WTC11 (cell line): ENCODE measurements around the gene EHBP1L1.
A peak's percentile ranks its signal among the peaks of the same experiment; 100 is the strongest.

ENCODE experiments used
- ATF6 ChIP-seq: sonication (generic); formaldehyde crosslinking; IDR thresholded peaks from 2 replicates; pipeline ENCODE4 v1.8.1; 2023; ENCODE audit warnings: mild to moderate bottlenecking, missing genetic modification reagents
- CBFB ChIP-seq: sonication (generic); formaldehyde crosslinking; IDR thresholded peaks from 2 replicates; pipeline ENCODE4 v1.8.1; 2022; ENCODE audit warnings: mild to moderate bottlenecking, low read depth, missing genetic modification reagents
- CTCF ChIP-seq: fragments of 200-600 bp; IDR thresholded peaks from 2 replicates; pipeline ENCODE4 v1.8.0; 2022; ENCODE audit warnings: antibody characterized with exemption
- E2F5 ChIP-seq: sonication (generic); formaldehyde crosslinking; IDR thresholded peaks from 2 replicates; pipeline ENCODE4 v1.8.1; 2022; ENCODE audit warnings: mild to moderate bottlenecking, moderate library complexity, missing genetic modification reagents
- ESRRA ChIP-seq: sonication (generic); formaldehyde crosslinking; IDR thresholded peaks from 2 replicates; pipeline ENCODE4 v1.8.1; 2022; ENCODE audit warnings: mild to moderate bottlenecking, missing genetic modification reagents, borderline replicate concordance
- JUN ChIP-seq: sonication (generic); formaldehyde crosslinking; IDR thresholded peaks from 2 replicates; pipeline ENCODE4 v1.8.0; 2023; ENCODE audit warnings: mild to moderate bottlenecking, missing genetic modification reagents
- MAX ChIP-seq: sonication (generic); formaldehyde crosslinking; IDR thresholded peaks from 2 replicates; pipeline ENCODE4 v1.8.0; 2022; ENCODE audit warnings: mild to moderate bottlenecking, missing genetic modification reagents
- NR2C2 ChIP-seq: sonication (generic); formaldehyde crosslinking; IDR thresholded peaks from 2 replicates; pipeline ENCODE4 v1.8.0; 2022; ENCODE audit warnings: mild to moderate bottlenecking, missing genetic modification reagents
- ZBTB43 ChIP-seq: sonication (generic); formaldehyde crosslinking; IDR thresholded peaks from 2 replicates; pipeline ENCODE4 v1.8.1; 2023; ENCODE audit warnings: mild to moderate bottlenecking, missing genetic modification reagents
- ZNF512 ChIP-seq: sonication (generic); formaldehyde crosslinking; IDR thresholded peaks from 2 replicates; pipeline ENCODE4 v1.8.1; 2022; ENCODE audit warnings: missing genetic modification reagents, borderline replicate concordance

GRCh38 chr11:65574811-65575567 lies 864 bp upstream of the EHBP1L1 start:
- TF ChIP-seq CTCF (no peak), E2F5 (CRISPR knock-in tag) (0 out of 2 replicates have a peak, but pooled peaks have one; percentile 27), NR2C2 (CRISPR knock-in tag) (0 out of 2 replicates have a peak, but pooled peaks have one; percentile 21), JUN (CRISPR knock-in tag) (no peak), ATF6 (CRISPR knock-in tag) (no peak), CBFB (CRISPR knock-in tag) (no peak), ESRRA (CRISPR knock-in tag) (no peak), ZNF512 (no peak), MAX (CRISPR knock-in tag) (no peak), ZBTB43 (CRISPR knock-in tag) (no peak)
